Osteoblast (primary cell): ENCODE measurements around the gene TNFRSF4. TPM values are rescaled to one million over a fixed set of nuclear protein-coding genes. Genes with fewer than 3 reads are reported as not detected.

Source experiments
- DNase-seq: peaks from one replicate; pipeline ENCODE4 v3.0.0; 2011; ENCODE audit warnings: low spot score, mixed read lengths; ENCODE audit not compliant: insufficient read length; ENCODE audit errors: missing footprints
- H2AFZ ChIP-seq: 2 replicates; pipeline ENCODE4 v1.6.0; 2011; ENCODE audit warnings: mild to moderate bottlenecking, low read length
- H3K27ac ChIP-seq: 2 replicates; pipeline ENCODE4 v1.5.1; 2011; ENCODE audit warnings: mild to moderate bottlenecking, low read depth, low read length, moderate library complexity
- H3K27me3 ChIP-seq: 2 replicates; pipeline ENCODE4 v1.6.0; 2012; ENCODE audit warnings: mild to moderate bottlenecking, control low read depth, inconsistent platforms, low read length, moderate library complexity; ENCODE audit not compliant: insufficient read depth
- H3K36me3 ChIP-seq: 2 replicates; pipeline ENCODE4 v1.5.1; 2011; ENCODE audit warnings: mild to moderate bottlenecking, low read length, control low read depth, moderate library complexity; ENCODE audit not compliant: insufficient read depth
- H3K4me1 ChIP-seq: 2 replicates; pipeline ENCODE4 v1.5.1; 2011; ENCODE audit warnings: mild to moderate bottlenecking, low read length, control low read depth, moderate library complexity; ENCODE audit not compliant: insufficient read depth
- H3K4me2 ChIP-seq: 2 replicates; pipeline ENCODE4 v1.6.0; 2011; ENCODE audit warnings: mild to moderate bottlenecking, low read length; ENCODE audit not compliant: insufficient read depth
- H3K4me3 ChIP-seq: fragments of 200-600 bp; sonication (generic); 3 replicates; pipeline ENCODE4 v1.5.1; 2012; ENCODE audit warnings: mild to moderate bottlenecking, low read length, inconsistent platforms; ENCODE audit not compliant: insufficient read depth
- H3K79me2 ChIP-seq: 2 replicates; pipeline ENCODE4 v1.6.0; 2012; ENCODE audit warnings: mild to moderate bottlenecking, low read length, control low read depth, inconsistent platforms; ENCODE audit not compliant: insufficient read depth
- H3K9me3 ChIP-seq: 2 replicates; pipeline ENCODE4 v1.5.1; 2011; ENCODE audit warnings: low read depth, low read length, control low read depth
- H4K20me1 ChIP-seq: 2 replicates; pipeline ENCODE4 v1.6.0; 2012; ENCODE audit warnings: mild to moderate bottlenecking, low read length, control low read depth; ENCODE audit not compliant: insufficient read depth
- CTCF ChIP-seq: IDR thresholded peaks from 2 replicates; pipeline ENCODE4 v1.5.1; 2011; ENCODE audit warnings: mild to moderate bottlenecking, low read depth, low read length, moderate library complexity; ENCODE audit errors: extremely low read depth
- total RNA-seq: library from RNA; depleted of rRNA; stranded (reverse); fragments of >200 nt; gene quantifications from 2 replicates; pipeline ENCODE4 v1.2.3, GENCODE V29; 2012

The TNFRSF4 gene
- total RNA-seq, 1 donor = under 0.01 TPM

GRCh38 chr1:1246577-1247340, 32.8 kb upstream of the TNFRSF4 start, which contains the start of gene C1QTNF12:
Gene C1QTNF12, minus strand, starts transcription at chr1:1246722. Its CDS starts 32 bp downstream, at chr1:1246690.
- H3K4me2 ChIP-seq = no peak within 1 kb of the TSS
- H3K27ac ChIP-seq = no peak within 1 kb of the TSS
- H2AFZ ChIP-seq = no peak within 1 kb of the TSS
- no peaks in the 10 kb centered on the region for H3K36me3 ChIP-seq
- no peaks in the 10 kb centered on the region for H3K9me3 ChIP-seq
- H3K79me2 ChIP-seq = no peaks in the 10 kb centered on the region
- H3K27me3 ChIP-seq = no peaks in the 10 kb centered on the region
- peak; percentile 92 for DNase-seq
- H4K20me1 ChIP-seq = peaks cover 8% of the 10 kb centered on the region
- H3K4me1 ChIP-seq = no peaks in the 10 kb centered on the region
- peak within 1 kb of the TSS; percentile 22 for H3K4me3 ChIP-seq
- TF ChIP-seq CTCF = no peak

GRCh38 chr1:1245817-1246576, 32.0 kb upstream of the TNFRSF4 start:
- DNase-seq = peak; percentile 90
- no peak for TF ChIP-seq CTCF
- Histone ChIP-seq H2AFZ (no peak overlapping the region), H3K4me2 (no peak overlapping the region), H3K27me3 (no peaks in the 10 kb centered on the region), H3K9me3 (no peaks in the 10 kb centered on the region), H3K27ac (no peak overlapping the region), H3K4me3 (no peak overlapping the region), H3K4me1 (no peaks in the 10 kb centered on the region), H3K36me3 (no peaks in the 10 kb centered on the region), H3K79me2 (no peaks in the 10 kb centered on the region), H4K20me1 (peaks cover 6% of the 10 kb centered on the region)

GRCh38 chr1:1245178-1245816, 31.3 kb upstream of the TNFRSF4 start:
- H3K79me2 ChIP-seq = no peaks in the 10 kb centered on the region
- H3K36me3 ChIP-seq = no peaks in the 10 kb centered on the region
- H3K4me1 ChIP-seq = no peaks in the 10 kb centered on the region
- H3K4me3 ChIP-seq = no peak overlapping the region
- H3K4me2 ChIP-seq = no peak overlapping the region
- no peak for TF ChIP-seq CTCF
- H3K9me3 ChIP-seq = no peaks in the 10 kb centered on the region
- H2AFZ ChIP-seq = no peak overlapping the region
- H3K27me3 ChIP-seq = no peaks in the 10 kb centered on the region
- H3K27ac ChIP-seq = no peak overlapping the region
- H4K20me1 ChIP-seq = peaks cover 6% of the 10 kb centered on the region
- DNase-seq = peak; percentile 88
